Muscle layer of colon (tissue), 2 donors: ENCODE results near the gene NXPE4.

Experiments
- H3K27ac ChIP-seq: one replicate; pipeline ENCODE4 v1.7.0; 2013; ENCODE audit warnings: low read depth, mild to moderate bottlenecking, low read length, moderate library complexity
- H3K27me3 ChIP-seq, 2 donors: one replicate each; pipeline ENCODE4 v1.7.0; 2013; ENCODE audit warnings: low read length in 2 of 2, mild to moderate bottlenecking in 2 of 2; ENCODE audit not compliant: insufficient read depth in 2 of 2, control insufficient read depth in 1 of 2
- H3K36me3 ChIP-seq: one replicate; pipeline ENCODE4 v1.7.0; 2013; ENCODE audit warnings: mild to moderate bottlenecking, low read length; ENCODE audit not compliant: insufficient read depth
- H3K4me1 ChIP-seq: one replicate; pipeline ENCODE4 v1.7.0; 2013; ENCODE audit warnings: mild to moderate bottlenecking, low read length; ENCODE audit not compliant: insufficient read depth
- H3K4me3 ChIP-seq, 2 donors: one replicate each; pipeline ENCODE4 v1.7.0; 2013; ENCODE audit warnings: low read length in 2 of 2, low read depth in 1 of 2, mild to moderate bottlenecking in 1 of 2, moderate library complexity in 1 of 2
- H3K9ac ChIP-seq: one replicate; pipeline ENCODE4 v1.7.0; 2013; ENCODE audit warnings: low read length
- H3K9me3 ChIP-seq: one replicate; pipeline ENCODE4 v1.7.0; 2013; ENCODE audit warnings: mild to moderate bottlenecking, low read length
- donor health status: abdominal sarcoma.
- donor health status: Adenocarcinoma of cecum.

Gene NXPE4

GRCh38 chr11:114551060-114551459, 44.5 kb downstream of the NXPE4 start:
- no peaks in the 10 kb centered on the region for H3K36me3 ChIP-seq
- H3K27ac ChIP-seq = no peak overlapping the region
- no peak overlapping the region for H3K4me3 ChIP-seq
- H3K9me3 ChIP-seq = no peaks in the 10 kb centered on the region
- H3K4me1 ChIP-seq = no peaks in the 10 kb centered on the region
- H3K27me3 ChIP-seq = no peaks in the 10 kb centered on the region
- no peak overlapping the region for H3K9ac ChIP-seq

GRCh38 chr11:114525682-114526081, 69.9 kb downstream of the NXPE4 start:
- Histone ChIP-seq H3K27ac (no peak overlapping the region), H3K9ac (no peak overlapping the region), H3K27me3 (no peaks in the 10 kb centered on the region), H3K4me3 (no peak overlapping the region), H3K9me3 (no peaks in the 10 kb centered on the region), H3K4me1 (no peaks in the 10 kb centered on the region), H3K36me3 (no peaks in the 10 kb centered on the region)

GRCh38 chr11:114524122-114524521, 71.5 kb downstream of the NXPE4 start:
- no peak overlapping the region for H3K27ac ChIP-seq
- H3K27me3 ChIP-seq = no peaks in the 10 kb centered on the region
- no peaks in the 10 kb centered on the region for H3K9me3 ChIP-seq
- H3K36me3 ChIP-seq = no peaks in the 10 kb centered on the region
- H3K4me3 ChIP-seq = no peak overlapping the region
- H3K9ac ChIP-seq = no peak overlapping the region
- H3K4me1 ChIP-seq = no peaks in the 10 kb centered on the region

- Histone ChIP-seq H3K9me3 (no peaks in the 10 kb centered on the region), H3K27me3 (no peaks in the 10 kb centered on the region), H3K4me1 (no peaks in the 10 kb centered on the region), H3K4me3 (no peak overlapping the region), H3K36me3 (no peaks in the 10 kb centered on the region), H3K9ac (no peak overlapping the region), H3K27ac (no peak overlapping the region)
Observed at GRCh38 chr11:114522818-114523217, 72.8 kb downstream of the NXPE4 start.
